CD4-positive, alpha-beta T cell (primary cell): ENCODE results near the gene CNOT6. TPM values are rescaled to one million over a fixed set of nuclear protein-coding genes. Genes with fewer than 3 reads are reported as not detected.

ENCODE experiments used
- ATAC-seq: fragments of 200-7000 bp; cut with Tn5 transposase; one replicate; pipeline ENCODE4 v1.10.0; 2022; ENCODE audit warnings: mild to moderate bottlenecking; ENCODE audit not compliant: poor library complexity
- CTCF ChIA-PET: fragments of 350-600 bp; sonication (Branson Sonifier 250); formaldehyde crosslinking; loops from one replicate; lab custom pipeline; 2021; ENCODE audit warnings: antibody characterized with exemption, inconsistent platforms; lab: Charles Lee
- POLR2A ChIA-PET: fragments of 350-600 bp; sonication (Branson Sonifier 250); formaldehyde crosslinking; loops from one replicate; lab custom pipeline; 2021; ENCODE audit warnings: antibody characterized with exemption, inconsistent platforms; lab: Charles Lee
- DNase-seq, 14 experiments: peaks; one replicate each; pipeline ENCODE4 v3.0.0-alpha.2; 2013 to 2020; ENCODE audit warnings: mixed read lengths in 2 of 14
- H3K27ac ChIP-seq, 2 donors: one replicate each; pipeline versions ENCODE4 v1.5.1 to v1.7.0; 2013; ENCODE audit warnings: low read length in 2 of 2, low read depth in 1 of 2, mild to moderate bottlenecking in 1 of 2
- H3K27me3 ChIP-seq, 2 experiments: 1 replicate in 1 of 2; 2 replicates in 1 of 2; pipeline versions ENCODE4 v1.6.1 to v1.7.0; 2013; ENCODE audit warnings: low read length in 2 of 2, control low read depth in 1 of 2, mild to moderate bottlenecking in 1 of 2, moderate library complexity in 1 of 2; ENCODE audit not compliant: insufficient read depth in 2 of 2, control insufficient read depth in 1 of 2
- H3K36me3 ChIP-seq: one replicate; pipeline ENCODE4 v1.6.1; 2013; ENCODE audit warnings: low read length, control low read depth; ENCODE audit not compliant: insufficient read depth
- H3K4me1 ChIP-seq: one replicate; pipeline ENCODE4 v1.6.1; 2013; ENCODE audit warnings: low read length, control low read depth; ENCODE audit not compliant: insufficient read depth
- H3K4me3 ChIP-seq: one replicate; pipeline ENCODE4 v1.5.1; 2013; ENCODE audit warnings: mild to moderate bottlenecking, low read length, moderate library complexity
- H3K9me3 ChIP-seq, 2 experiments: 1 replicate in 1 of 2; 2 replicates in 1 of 2; pipeline versions ENCODE4 v1.6.1 to v1.7.0; 2013; ENCODE audit warnings: low read length in 2 of 2, mild to moderate bottlenecking in 2 of 2, control low read depth in 1 of 2, moderate library complexity in 1 of 2; ENCODE audit not compliant: control insufficient read depth in 1 of 2, insufficient read depth in 1 of 2
- H3K27ac Mint-ChIP-seq: one replicate; pipeline ENCODE4 v1.8.0; 2020; ENCODE audit warnings: mixed read lengths
- H3K27me3 Mint-ChIP-seq: one replicate; pipeline ENCODE4 v1.8.0; 2021; ENCODE audit warnings: mixed read lengths
- H3K36me3 Mint-ChIP-seq: one replicate; pipeline ENCODE4 v1.8.0; 2021; ENCODE audit warnings: low read depth, mixed read lengths
- H3K4me1 Mint-ChIP-seq: one replicate; pipeline ENCODE4 v1.8.0; 2021; ENCODE audit warnings: low read depth, mixed read lengths
- H3K4me3 Mint-ChIP-seq: one replicate; pipeline ENCODE4 v1.8.0; 2020; ENCODE audit warnings: mild to moderate bottlenecking, mixed read lengths
- H3K9me3 Mint-ChIP-seq: one replicate; pipeline ENCODE4 v1.8.0; 2020; ENCODE audit warnings: mixed read lengths
- CTCF ChIP-seq: fragments of 200-600 bp; IDR thresholded peaks from one replicate; pipeline ENCODE4 v1.8.0; 2022; ENCODE audit warnings: antibody characterized with exemption, mild to moderate bottlenecking
- intact Hi-C, 2 experiments: fragments of 100-400 bp; cut with DNase I in 1 of 2; cut with micrococcal nuclease in 1 of 2; formaldehyde crosslinking; loops; one replicate each; pipeline versions ENCODE4 v1.15.1 to v1.9.0; 2023 to 2025; cut with DNase I, micrococcal nuclease
- total RNA-seq, 174 experiments: library from RNA in 2 of 174; stranded (reverse) in 2 of 174; gene quantifications; one replicate each; pipeline ENCODE4 v1.2.3 and lab custom pipeline; 2021 to 2026

CNOT6 gene
- total RNA-seq, 2 experiments from 2014 or later: 12.5 to 13.8 TPM

- Mint-ChIP-seq H3K27me3 (no peaks in the 10 kb centered on the region), H3K27ac (no peak overlapping the region), H3K4me1 (peaks cover 1% of the 10 kb centered on the region), H3K9me3 (no peaks in the 10 kb centered on the region), H3K36me3 (peaks cover 91% of the 10 kb centered on the region), H3K4me3 (no peak overlapping the region)
- H3K27me3 ChIP-seq: no peaks in the 10 kb centered on the region
- DNase-seq (no peak), ATAC-seq (no peak)
- no peaks in the 10 kb centered on the region for H3K9me3 ChIP-seq
- peaks cover 47% of the 10 kb centered on the region for H3K36me3 ChIP-seq
- no peak overlapping the region for H3K27ac ChIP-seq
- intact Hi-C loops: no loop called here
- H3K4me3 ChIP-seq: no peak overlapping the region
- ChIA-PET POLR2A (interaction anchor here (0.6 kb wide), 1 partner anchor 371 kb away, joined by 3 read pairs; no protein-coding TSS in a partner anchor), CTCF (no interaction called here)
- no peak for TF ChIP-seq CTCF
- no peaks in the 10 kb centered on the region for H3K4me1 ChIP-seq
Observed at GRCh38 chr5:180553530-180553929, 59.4 kb downstream of the CNOT6 start.

- Histone ChIP-seq H3K27me3 (no peaks in the 10 kb centered on the region), H3K4me1 (no peaks in the 10 kb centered on the region), H3K4me3 (no peak overlapping the region), H3K36me3 (peaks cover 42% of the 10 kb centered on the region), H3K27ac (no peak overlapping the region), H3K9me3 (no peaks in the 10 kb centered on the region)
- Mint-ChIP-seq H3K27me3 (no peaks in the 10 kb centered on the region), H3K36me3 (peaks cover 93% of the 10 kb centered on the region), H3K9me3 (no peaks in the 10 kb centered on the region), H3K4me3 (no peak overlapping the region), H3K27ac (no peak overlapping the region), H3K4me1 (peaks cover 11% of the 10 kb centered on the region)
- DNase-seq (no peak), ATAC-seq (no peak)
- ChIA-PET CTCF (interaction anchor here (1.1 kb wide), 1 partner anchor 13 kb away, joined by 4 read pairs; no protein-coding TSS in a partner anchor), POLR2A (no interaction called here)
- intact Hi-C loops: no loop called here
- TF ChIP-seq CTCF: no peak
Observed at GRCh38 chr5:180555168-180555921, 61.2 kb downstream of the CNOT6 start.

- Mint-ChIP-seq H3K4me1 (peaks cover 20% of the 10 kb centered on the region), H3K36me3 (peaks cover 91% of the 10 kb centered on the region), H3K9me3 (no peaks in the 10 kb centered on the region), H3K4me3 (no peak overlapping the region), H3K27me3 (no peaks in the 10 kb centered on the region), H3K27ac (no peak overlapping the region)
- Histone ChIP-seq H3K4me3 (no peak overlapping the region), H3K27ac (no peak overlapping the region), H3K9me3 (no peaks in the 10 kb centered on the region), H3K36me3 (peaks cover 35% of the 10 kb centered on the region), H3K27me3 (no peaks in the 10 kb centered on the region), H3K4me1 (no peaks in the 10 kb centered on the region)
- TF ChIP-seq CTCF: no peak
- CTCF ChIA-PET: no interaction called here
- DNase-seq (no peak), ATAC-seq (no peak)
- intact Hi-C loops: no loop called here
- POLR2A ChIA-PET: no interaction called here
Observed at GRCh38 chr5:180557217-180557809, 63.1 kb downstream of the CNOT6 start.
